Transverse colon (tissue), 4 donors: ENCODE results near the gene MOB2. TPM values are rescaled to one million over a fixed set of nuclear protein-coding genes. Genes with fewer than 3 reads are reported as not detected.

Experiments
- DNase-seq: peaks from one replicate; pipeline ENCODE4 v3.0.0-alpha.2; 2019
- H3K27ac ChIP-seq, 4 donors: fragments of 200-600 bp; sonication (generic); 2 replicates each; pipeline ENCODE4 v1.5.1; 2016 to 2018; ENCODE audit warnings: inconsistent platforms in 4 of 4
- H3K27me3 ChIP-seq: fragments of 200-600 bp; sonication (generic); 2 replicates; pipeline ENCODE4 v1.5.1; 2017; ENCODE audit warnings: inconsistent platforms
- H3K36me3 ChIP-seq, 4 donors: fragments of 200-600 bp; sonication (generic); 2 replicates each; pipeline ENCODE4 v1.5.1; 2017 to 2019; ENCODE audit warnings: inconsistent platforms in 4 of 4
- H3K4me1 ChIP-seq, 4 donors: fragments of 200-600 bp; sonication (generic); 2 replicates each; pipeline ENCODE4 v1.5.1; 2017 to 2020; ENCODE audit warnings: inconsistent platforms in 4 of 4
- H3K4me3 ChIP-seq, 4 donors: fragments of 200-600 bp; sonication (generic); 1 replicate in 1 of 4; 2 replicates in 3 of 4; pipeline versions ENCODE4 v1.5.1 to v1.6.1; 2017 to 2019; ENCODE audit warnings: inconsistent platforms in 4 of 4
- H3K9me3 ChIP-seq, 2 donors: fragments of 200-600 bp; sonication (generic); 2 replicates each; pipeline ENCODE4 v1.5.1; 2017 to 2019; ENCODE audit warnings: inconsistent platforms in 2 of 2
- EP300 ChIP-seq: sonication (generic); formaldehyde crosslinking; IDR thresholded peaks from one replicate; pipeline ENCODE4 v1.6.1; 2017; ENCODE audit warnings: antibody characterized with exemption, low read depth
- POLR2A ChIP-seq: fragments of 450-650 bp; IDR thresholded peaks from one replicate; pipeline ENCODE4 v1.6.1; 2016; ENCODE audit warnings: antibody characterized with exemption, mild to moderate bottlenecking, moderate library complexity
- POLR2AphosphoS5 ChIP-seq, 3 donors: sonication (generic); formaldehyde crosslinking; IDR thresholded peaks; one replicate each; pipeline ENCODE4 v1.6.1; 2016; ENCODE audit warnings: antibody characterized with exemption in 3 of 3
- WGBS, 2 donors: methylation state at CpG; one replicate each; pipeline ENCODE4 v1.1.5; 2018; ENCODE audit warnings: low coverage in 1 of 2; 5-methylcytosine and 5-hydroxymethylcytosine counted together
- in situ Hi-C, 4 donors: fragments of 200-750 bp; cut with MboI; loops; one replicate each; pipeline versions ENCODE4 v1.15.0 to v1.15.1; 2017; ENCODE audit warnings: low sequenced_read_pairs in 3 of 4, low pct_ligation_motif_present in 1 of 4, low pct_unique_long_range_greater_than_20kb in 1 of 4
- intact Hi-C: fragments of 100-400 bp; cut with DNase I; formaldehyde crosslinking; loops from one replicate; pipeline ENCODE4 v1.15.1; 2023; ENCODE audit warnings: low total_unique reads
- total RNA-seq, 4 donors: library from RNA; depleted of rRNA; stranded (reverse); fragments of >200 nt; gene quantifications; one replicate each; pipeline ENCODE4 v1.1.0, GENCODE V29; 2016
- TF ChIP-seq, protein P1 (sequence below), 5 experiments: fragments of 200-600 bp in 3 of 5; fragments of 450-650 bp in 2 of 5; sonication (generic) in 3 of 5; IDR thresholded peaks; 1 replicate in 2 of 5; 2 replicates in 3 of 5; pipeline ENCODE4 v1.5.1; 2016 to 2017; ENCODE audit warnings: antibody characterized with exemption in 5 of 5, inconsistent platforms in 3 of 5, mild to moderate bottlenecking in 2 of 5, moderate library complexity in 1 of 5

The MOB2 gene
- total RNA-seq, 4 donors from 2014 or later = 22.8 to 56.7 (median 42.4) TPM

DNA sequence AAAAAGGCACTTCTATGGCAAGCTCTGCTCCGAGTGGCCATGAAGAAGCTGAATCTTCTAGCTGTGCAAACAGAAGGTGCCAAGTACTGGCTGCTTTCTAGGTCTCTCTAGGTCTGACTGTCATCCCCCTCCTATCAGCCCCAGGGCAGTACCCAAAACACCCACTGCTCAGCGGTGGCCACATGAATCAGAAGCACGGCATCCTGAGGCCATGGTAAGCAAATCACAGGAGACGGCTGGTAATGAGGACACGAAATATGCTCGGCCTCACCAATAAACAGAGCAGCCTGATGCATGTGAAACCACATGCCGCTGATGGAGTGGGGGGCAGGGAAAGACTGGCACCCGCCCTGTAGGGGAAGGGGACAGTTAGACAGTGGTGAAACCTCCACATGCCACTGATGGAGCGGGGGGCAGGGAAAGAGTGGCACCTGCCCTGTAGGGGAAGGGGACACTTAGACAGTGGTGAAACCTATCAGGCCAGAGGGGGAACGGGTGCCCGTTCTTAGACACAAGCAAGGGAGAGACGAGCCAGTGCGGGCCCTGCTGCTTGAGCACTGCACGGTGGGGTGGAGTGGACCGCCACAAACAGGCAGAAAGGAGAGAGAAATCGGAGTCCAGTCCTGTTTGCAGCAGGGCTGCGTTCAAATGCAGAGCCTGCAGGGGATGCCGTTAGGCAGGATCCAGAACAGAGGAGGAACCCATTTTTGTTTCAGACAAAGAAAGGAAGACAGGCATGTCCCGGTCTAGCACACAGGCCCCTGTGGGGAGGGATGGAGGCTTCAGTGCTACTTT, 29.9 kb upstream of the MOB2 start:
- no peak overlapping the region for H3K4me3 ChIP-seq
- no peaks in the 10 kb centered on the region for H3K27me3 ChIP-seq
- in situ Hi-C loops = loop anchor here in 3 of 4 donors (25.0 kb wide), 3 partner anchors 229 to 629 kb away; partner anchors contain the start of gene MUC5B (in 2 of the 3)
- 82% methylated on average over 19 of the region's 19 CpGs; no CpG with 5 or more reads in 1 of the 2 donors for WGBS, 2 donors
- no peaks in the 10 kb centered on the region for H3K9me3 ChIP-seq
- no peak overlapping the region for H3K27ac ChIP-seq
- DNase-seq = no peak
- no peaks in the 10 kb centered on the region for H3K36me3 ChIP-seq
- intact Hi-C loops = loop anchor here (5.0 to 10.0 kb wide), 3 partner anchors 64 to 314 kb away; partner anchors contain the start of gene TOLLIP
- no peak for TF ChIP-seq EP300
- H3K4me1 ChIP-seq = peaks cover 9 to 33% (median 18%) of the 10 kb centered on the region in 4 donors

DNA sequence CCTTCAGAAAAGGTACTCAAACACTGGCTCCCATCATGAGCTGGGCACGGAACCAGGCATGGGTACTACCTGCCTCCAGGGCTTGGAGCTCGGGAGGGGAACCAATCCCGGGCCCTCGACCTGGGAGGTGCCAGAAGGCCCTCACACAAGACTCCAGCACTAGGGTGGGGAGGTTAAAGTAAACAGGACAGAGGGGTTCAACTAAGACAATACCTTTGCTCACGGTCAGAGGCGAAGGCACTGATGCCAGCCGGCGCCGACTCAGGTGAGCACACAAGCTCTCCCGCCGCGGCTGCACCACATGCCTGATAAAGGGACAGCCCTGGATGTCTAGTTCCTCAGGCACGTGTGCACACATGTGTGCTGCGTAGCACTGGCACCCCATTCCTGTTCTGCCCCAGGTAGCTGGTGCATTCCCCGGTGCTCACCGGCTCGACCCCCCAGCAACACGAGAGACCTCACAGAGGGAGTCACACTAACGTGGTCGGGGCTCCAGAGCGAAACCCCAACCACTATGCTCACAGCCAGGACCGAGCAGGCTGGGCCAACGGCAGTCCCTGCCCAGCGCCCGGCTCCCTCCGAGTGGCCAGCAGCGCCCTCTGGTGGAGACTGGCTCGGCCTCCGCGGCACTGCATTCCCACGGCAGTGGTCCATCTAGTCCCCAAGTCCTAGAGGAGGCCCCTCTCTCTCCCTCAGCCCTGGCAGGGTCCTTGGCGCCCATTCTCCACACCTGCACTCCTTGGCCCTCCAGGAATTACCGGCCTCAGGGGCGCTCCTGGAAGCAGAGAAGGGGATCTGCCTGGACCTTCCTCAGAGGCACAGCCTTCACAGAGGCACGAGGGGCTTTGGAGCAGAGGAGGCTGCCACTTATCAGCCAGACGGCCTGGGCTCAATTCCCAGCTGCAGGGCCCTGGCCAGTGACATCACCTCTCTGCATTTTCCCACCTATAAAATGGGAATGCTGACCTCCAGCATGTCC, 28.8 kb upstream of the MOB2 start:
- peak; percentile 82 for DNase-seq
- 45% methylated on average over 26 of the region's 36 CpGs; no CpG with 5 or more reads in 1 of the 2 donors for WGBS, 2 donors
- Histone ChIP-seq H3K27ac (no peak overlapping the region), H3K4me1 (peaks cover 9 to 33% (median 15%) of the 10 kb centered on the region in 4 donors), H3K9me3 (no peaks in the 10 kb centered on the region), H3K36me3 (no peaks in the 10 kb centered on the region), H3K27me3 (no peaks in the 10 kb centered on the region), H3K4me3 (no peak overlapping the region)
- in situ Hi-C loops (loop anchor here in 3 of 4 donors (25.0 kb wide), 3 partner anchors 228 to 628 kb away; partner anchors contain the start of gene MUC5B (in 2 of the 3)), intact Hi-C loops (loop anchor here (5.0 to 10.0 kb wide), 3 partner anchors 63 to 313 kb away; partner anchors contain the start of gene TOLLIP)
- TF ChIP-seq, protein P1, sequence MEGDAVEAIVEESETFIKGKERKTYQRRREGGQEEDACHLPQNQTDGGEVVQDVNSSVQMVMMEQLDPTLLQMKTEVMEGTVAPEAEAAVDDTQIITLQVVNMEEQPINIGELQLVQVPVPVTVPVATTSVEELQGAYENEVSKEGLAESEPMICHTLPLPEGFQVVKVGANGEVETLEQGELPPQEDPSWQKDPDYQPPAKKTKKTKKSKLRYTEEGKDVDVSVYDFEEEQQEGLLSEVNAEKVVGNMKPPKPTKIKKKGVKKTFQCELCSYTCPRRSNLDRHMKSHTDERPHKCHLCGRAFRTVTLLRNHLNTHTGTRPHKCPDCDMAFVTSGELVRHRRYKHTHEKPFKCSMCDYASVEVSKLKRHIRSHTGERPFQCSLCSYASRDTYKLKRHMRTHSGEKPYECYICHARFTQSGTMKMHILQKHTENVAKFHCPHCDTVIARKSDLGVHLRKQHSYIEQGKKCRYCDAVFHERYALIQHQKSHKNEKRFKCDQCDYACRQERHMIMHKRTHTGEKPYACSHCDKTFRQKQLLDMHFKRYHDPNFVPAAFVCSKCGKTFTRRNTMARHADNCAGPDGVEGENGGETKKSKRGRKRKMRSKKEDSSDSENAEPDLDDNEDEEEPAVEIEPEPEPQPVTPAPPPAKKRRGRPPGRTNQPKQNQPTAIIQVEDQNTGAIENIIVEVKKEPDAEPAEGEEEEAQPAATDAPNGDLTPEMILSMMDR (IDR thresholded peaks at IDR 0.05) = peak; percentile 90 to 95 (median 93)
- TF ChIP-seq POLR2AphosphoS5 (IDR thresholded peaks at IDR 0.05) = no peak

DNA sequence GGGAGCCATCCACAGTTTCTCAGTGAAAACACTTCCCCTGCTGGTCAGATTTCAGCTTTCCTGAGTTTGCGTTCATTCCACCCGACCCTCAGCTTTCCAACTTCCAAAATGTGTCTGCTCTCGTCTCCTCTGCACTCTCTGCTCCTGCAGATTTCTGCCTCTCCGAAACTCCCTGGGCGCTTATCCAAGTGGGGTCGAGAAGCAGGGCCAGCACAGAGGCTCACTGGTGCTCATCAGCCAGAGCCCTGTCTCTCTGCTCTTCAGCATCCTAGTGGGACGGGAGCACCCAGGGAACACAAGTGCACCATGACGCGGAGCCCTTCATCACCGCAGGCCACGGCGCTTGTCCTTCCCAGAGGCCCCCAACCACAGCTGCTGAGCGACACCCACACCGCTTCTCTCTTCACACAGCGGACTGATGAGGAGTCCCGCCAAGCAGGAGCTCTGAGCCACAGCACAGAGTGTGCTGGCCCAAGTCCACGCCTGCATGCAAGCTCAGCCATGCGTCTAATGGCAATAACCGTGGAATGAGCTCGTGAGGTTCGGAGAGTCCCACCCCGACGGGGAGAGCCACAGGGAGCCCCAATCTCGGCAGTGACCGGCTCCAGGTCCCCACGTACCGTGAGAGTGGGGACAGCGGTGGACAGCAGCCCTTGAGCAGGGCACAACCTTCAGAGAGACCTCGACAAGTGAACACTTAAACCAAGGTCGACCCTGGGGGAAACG, 27.9 kb upstream of the MOB2 start:
- in situ Hi-C loops = loop anchor here in 3 of 4 donors (25.0 kb wide), 3 partner anchors 227 to 627 kb away; partner anchors contain the start of gene MUC5B (in 2 of the 3)

More for the DNA sequence above, 27.9 kb upstream of the MOB2 start:
- Histone ChIP-seq H3K4me1 (peaks cover 9 to 36% (median 15%) of the 10 kb centered on the region in 4 donors), H3K36me3 (no peaks in the 10 kb centered on the region), H3K27ac (no peak overlapping the region), H3K9me3 (no peaks in the 10 kb centered on the region), H3K4me3 (no peak overlapping the region), H3K27me3 (no peaks in the 10 kb centered on the region)
- intact Hi-C loops = loop anchor here (5.0 to 10.0 kb wide), 3 partner anchors 62 to 312 kb away; partner anchors contain the start of gene TOLLIP
- TF ChIP-seq POLR2A (no peak), POLR2AphosphoS5 (IDR thresholded peaks at IDR 0.05) (no peak), EP300 (no peak)
- TF ChIP-seq, protein P1 (IDR thresholded peaks at IDR 0.05) = no peak
- WGBS, 2 donors = 84% methylated on average over 31 of the region's 31 CpGs; no CpG with 5 or more reads in 1 of the 2 donors
- no peak for DNase-seq
